Measurements from ENCODE around the gene SCFD2.
"Not testable (repeated sequence)": the region's sequence is repeated elsewhere in the genome, so short reads cannot be mapped to it uniquely, and the experiment has no call there.

The SCFD2 gene

DNA sequence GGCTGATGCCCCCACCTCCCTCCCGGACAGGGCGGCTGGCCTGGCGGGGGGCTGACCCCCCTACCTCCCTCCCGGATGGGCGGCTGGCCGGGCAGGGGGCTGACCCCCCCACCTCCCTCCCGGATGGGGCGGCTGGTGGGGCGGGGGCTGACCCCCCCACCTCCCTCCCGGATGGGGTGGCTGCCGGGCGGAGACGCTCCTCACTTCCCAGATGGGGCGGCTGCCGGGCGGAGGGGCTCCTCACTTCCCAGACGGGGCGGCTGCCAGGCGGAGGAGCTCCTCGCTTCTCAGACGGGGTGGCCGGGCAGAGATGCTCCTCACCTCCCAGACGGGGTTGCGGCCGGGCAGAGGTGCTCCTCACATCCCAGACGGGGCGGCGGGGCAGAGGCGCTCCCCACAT lies 127.5 kb downstream of the SCFD2 start:
- DNase-seq (ENCODE audit: low spot score), result not testable (repeated sequence)

- DNase-seq (ENCODE audit: low spot score), result not testable (repeated sequence)
Measured at GRCh38 chr4:53237811-53238210, 128.1 kb downstream of the SCFD2 start.

DNA sequence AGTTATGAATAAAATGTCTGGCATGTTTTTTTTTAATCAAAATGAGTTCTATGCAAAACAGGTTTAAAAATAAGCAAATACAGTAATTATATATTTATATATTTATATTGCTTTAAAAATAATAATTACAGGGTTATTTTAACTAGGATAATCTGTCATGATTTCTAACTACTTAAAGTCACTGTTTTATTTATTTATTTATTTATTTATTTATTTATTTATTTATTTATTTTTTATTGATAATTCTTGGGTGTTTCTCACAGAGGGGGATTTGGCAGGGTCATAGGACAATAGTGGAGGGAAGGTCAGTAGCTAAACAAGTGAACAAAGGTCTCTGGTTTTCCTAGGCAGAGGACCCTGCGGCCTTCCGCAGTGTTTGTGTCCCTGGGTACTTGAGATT lies 129.2 kb downstream of the SCFD2 start:
- not testable (repeated sequence) for DNase-seq (ENCODE audit: low spot score)

DNA sequence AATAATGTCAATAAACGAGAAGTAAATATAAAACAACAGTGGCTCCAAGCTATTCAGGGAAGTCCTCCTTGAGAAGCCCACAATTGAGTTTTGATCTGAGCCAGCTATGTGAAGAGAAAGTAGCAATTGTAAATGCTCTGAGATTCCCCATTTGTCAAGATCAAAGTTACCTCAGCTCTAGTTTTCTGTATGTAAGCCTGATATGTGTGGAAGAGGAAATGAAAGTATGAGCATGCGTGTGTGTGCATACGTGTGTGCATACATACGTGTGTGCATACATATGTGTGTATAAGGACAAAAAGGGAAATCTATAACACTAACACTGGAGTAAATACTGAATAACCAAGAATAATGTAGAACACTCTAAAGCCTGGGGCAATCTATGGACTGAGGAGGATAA lies 130.3 kb downstream of the SCFD2 start:
- no peak for DNase-seq (ENCODE audit: low spot score)

DNA sequence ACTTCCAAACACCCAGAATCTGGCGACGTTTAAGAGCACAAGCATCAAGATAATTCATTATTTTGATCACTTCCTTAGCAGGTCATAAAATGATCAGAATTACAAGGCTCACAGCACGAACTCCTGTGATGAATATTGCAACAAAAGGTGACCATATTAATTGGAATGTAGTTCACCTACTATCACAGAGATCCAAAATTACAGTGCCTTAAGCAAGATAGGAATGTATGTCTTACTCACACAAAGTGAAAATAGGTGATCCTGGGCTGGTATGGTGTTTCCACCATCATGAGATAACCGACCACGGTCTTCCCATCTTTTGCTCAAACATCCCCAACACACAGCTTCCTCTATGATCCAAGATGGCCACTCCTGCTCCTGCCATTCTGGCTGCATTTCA lies 131.2 kb downstream of the SCFD2 start:
- no peak for DNase-seq (ENCODE audit: low spot score)

DNA sequence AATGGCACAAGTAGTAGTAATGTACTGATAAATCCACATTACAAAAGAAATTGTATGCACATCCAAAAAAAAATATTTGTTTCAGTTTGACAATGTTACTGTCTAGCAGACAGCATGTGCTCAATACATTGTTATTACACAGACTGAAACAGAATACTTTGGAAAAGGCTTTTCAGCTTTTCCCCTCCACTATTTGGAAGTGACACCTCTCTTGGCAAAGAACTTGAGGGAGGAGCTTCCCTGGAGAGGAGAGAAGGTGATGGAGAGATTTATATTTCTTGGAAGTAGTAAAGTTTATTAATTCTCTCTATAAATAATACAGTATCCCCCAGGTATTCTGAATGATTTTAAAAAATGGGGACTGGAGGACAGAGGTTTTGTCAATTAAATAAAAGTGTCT lies 131.8 kb downstream of the SCFD2 start:
- no peak for DNase-seq (ENCODE audit: low spot score)

GRCh38 chr4:53233114-53233795 lies 132.6 kb downstream of the SCFD2 start:
- no peak for DNase-seq (ENCODE audit: low spot score)

GRCh38 chr4:53232371-53232770 lies 133.5 kb downstream of the SCFD2 start:
- no peak for DNase-seq (ENCODE audit: low spot score)

- no peak for DNase-seq (ENCODE audit: low spot score)
Measured at GRCh38 chr4:53228036-53228435, 137.8 kb downstream of the SCFD2 start.

DNA sequence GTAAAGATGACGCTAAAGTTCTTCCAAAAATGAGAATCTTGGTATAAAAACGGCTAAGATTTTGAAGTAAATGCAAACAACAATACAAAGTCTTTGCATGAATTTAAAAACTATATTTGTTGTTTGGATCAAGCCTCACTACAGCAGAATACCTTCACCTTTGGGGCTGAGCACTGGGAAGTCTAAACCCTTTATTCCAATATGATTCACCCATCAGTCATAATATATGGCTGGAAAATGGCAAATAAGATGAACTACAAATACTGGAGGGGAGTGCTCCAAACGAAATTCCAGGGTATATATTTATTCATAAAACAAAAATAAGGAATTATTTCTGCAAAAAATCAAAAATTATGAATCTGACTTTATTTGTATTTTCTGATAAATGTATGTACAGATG lies 138.4 kb downstream of the SCFD2 start:
- DNase-seq (ENCODE audit: low spot score), result no peak

DNA sequence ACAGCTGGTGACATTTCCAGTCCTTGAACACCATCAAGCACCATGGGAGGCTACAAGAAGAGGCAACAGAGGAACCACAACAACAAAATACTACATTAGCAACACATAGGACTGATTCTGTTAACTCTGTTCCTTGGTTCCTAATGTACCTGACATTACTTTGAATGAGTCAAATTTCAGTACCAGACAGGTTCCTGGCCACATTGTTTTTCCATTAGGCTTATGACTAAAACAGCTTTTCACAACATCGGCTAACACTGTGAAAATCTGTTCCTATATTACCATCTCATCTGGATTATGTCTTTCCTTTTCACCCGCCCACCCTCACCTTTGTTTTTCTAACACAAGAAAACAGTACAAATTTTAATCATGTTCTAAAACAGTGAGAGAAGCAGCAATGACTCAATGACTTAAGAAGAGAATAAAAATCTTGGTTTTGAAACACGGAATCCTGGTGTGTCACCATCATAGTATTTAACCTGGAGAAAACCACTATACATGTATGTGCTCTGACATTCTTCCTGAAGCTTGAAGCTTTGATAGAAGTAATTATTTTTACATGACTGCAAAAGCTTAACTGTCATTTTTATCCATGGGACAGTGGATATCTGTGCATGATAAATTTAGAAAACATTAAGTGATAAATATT lies 143.9 kb downstream of the SCFD2 start:
- no peak for DNase-seq (ENCODE audit: low spot score)

DNA sequence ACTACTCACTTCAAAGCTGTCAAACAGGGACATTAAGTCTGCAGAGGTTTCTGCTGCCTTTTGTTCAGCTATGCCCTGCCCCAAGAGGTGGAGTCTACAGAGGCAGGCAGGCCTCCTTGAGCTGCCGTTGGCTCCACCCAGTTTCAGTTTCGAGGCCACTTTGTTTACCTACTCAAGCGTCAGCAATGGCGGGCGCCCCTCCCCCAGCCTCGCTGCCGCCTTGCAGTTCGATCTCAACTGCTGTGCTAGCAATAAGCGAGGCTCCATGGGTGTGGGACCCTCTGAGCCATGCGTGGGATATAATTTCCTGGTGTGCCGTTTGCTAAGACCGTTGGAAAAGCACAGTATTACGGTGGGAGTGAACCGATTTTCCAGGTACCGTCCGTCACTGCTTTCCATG lies 146.7 kb downstream of the SCFD2 start:
- DNase-seq (ENCODE audit: low spot score), result not testable (repeated sequence)

DNA sequence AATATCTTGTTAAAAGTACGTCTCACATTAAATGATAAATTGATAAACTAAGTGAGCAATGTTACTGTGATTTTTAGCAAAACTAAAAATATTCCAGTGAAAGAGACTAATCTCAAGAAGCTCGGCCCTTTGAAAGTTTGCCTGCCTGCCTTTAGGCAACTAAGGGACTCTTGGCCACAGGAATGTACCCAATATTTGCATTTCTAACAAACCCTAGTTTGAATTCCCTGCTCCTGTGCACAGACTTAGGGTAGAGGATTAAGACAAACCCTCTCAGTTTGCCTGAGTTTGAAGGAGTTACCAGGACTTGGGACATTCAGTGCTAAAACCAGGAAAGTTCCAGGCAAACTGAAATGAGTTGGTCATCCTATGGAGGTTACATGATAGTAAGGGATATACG lies 157.1 kb downstream of the SCFD2 start:
- DNase-seq (ENCODE audit: low spot score), result no peak

DNA sequence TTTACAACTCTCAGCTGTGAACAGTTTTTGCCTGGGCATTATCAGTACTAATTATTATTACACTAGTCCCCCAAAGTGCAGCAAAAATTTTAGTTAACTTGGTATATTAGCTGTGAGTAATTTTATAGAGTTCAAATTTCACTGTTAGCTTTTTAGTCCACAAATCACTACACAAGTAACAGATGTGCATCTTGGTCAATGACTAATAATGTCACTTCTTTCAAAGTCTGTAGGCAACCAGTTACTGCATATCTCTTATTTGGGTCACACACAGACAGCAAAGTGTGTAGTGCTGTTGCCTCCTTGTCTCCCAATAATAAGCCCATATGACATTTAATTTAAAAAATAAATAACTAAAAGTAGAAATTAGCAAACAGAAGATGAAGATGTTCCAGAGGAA lies 159.9 kb downstream of the SCFD2 start:
- no peak for DNase-seq (ENCODE audit: low spot score)

DNA sequence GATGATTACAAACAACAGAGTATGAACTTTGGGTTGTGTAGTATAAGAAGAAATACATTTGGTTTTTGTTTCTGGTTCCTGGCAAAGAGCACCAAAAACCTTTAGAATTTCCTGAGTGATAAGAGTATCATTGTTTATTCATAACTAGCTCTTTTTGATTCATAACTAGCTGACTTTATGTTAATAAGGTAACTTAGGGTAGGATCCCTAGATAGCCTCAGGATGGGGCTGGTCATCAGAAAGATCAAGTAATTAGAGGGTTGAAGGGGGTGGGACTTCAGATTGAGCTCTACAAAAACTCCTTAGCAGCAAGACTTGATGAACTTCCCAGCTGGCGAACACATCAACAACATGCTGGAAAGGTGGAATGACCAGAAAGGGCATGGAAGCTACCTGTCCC lies 166.5 kb downstream of the SCFD2 start:
- no peak for DNase-seq (ENCODE audit: low spot score)

- DNase-seq (ENCODE audit: low spot score), result no peak
Measured at GRCh38 chr4:53197772-53198142, 168.1 kb downstream of the SCFD2 start.

DNA sequence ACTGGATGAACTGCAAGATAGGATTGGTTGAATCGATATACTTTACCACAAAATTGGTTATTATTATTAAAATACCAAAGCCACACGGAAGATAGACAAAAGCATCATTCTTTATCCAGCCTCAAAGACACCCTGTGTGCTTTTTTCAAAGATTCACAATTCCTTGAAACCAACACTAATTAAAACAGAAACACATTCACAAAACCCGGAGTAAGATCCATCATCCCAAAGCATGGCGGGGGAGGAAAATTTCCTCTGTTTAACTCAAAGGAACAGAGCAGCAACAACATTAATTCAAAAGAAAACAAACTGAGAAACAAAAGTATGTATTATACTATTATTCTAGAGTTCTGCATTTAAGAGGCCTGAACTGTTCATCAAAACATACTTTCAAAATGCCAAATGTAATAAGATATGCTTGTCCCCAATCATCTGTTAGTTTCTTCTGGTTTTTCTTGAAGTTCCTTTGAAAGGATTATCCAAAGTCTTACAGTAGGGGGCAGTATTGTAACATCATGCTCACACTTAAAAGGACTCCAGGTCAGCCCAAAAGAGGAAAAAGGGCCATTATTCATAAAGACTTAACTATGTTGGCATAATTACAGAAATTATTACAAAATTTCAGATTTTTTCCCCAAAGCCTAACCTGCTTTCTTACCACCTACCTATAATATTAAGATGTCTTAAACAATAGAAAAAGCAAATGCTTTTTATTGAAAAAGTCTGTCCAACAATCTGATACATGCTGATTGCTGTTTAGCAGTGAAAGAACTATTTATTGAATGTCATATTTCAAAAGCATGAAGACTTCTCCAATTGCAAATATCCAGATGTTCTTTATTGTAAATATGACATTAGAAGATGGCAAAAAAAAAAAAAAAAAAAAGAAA lies 168.7 kb downstream of the SCFD2 start:
- DNase-seq (ENCODE audit: low spot score), result peak; percentile 75

DNA sequence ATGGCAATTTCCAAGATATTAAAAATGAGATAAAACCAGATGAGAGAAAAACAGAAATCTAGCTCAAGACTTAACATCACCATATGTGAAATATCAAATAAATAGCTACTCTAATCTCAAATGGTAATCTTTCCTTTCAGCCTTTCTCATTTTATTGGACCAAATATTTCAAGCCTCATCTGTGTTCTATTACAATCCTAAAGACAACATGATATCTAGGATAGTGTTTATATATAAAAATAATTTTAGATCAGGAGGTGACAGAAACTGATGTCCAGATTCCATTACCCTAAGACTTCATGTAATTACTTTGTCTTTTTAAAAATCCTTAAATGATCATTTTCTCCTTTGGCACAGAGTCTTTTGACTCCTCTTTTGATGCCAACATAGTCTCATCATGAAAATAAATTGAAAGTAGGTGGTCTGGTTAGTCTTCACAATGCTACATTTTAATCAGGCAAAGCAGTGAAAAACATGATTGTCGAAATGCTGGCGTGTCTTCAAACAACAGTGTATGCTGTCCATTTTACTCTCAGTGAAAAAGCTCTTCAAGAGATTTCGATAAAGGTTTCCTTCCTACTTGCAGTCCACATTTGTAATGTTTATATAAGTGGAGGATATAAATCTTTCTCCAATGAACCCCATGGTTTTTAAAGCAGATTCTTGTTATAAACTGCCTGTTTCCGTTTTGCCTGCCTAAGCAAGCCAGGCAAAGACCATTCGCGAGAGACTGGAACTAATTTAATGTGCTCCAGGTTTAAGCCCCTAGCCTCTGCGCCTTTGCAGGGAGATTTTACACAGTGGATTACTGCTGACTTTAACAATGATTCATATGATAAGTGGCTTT lies 169.8 kb downstream of the SCFD2 start:
- DNase-seq (ENCODE audit: low spot score), result no peak

- no peak for DNase-seq (ENCODE audit: low spot score)
Measured at GRCh38 chr4:53194727-53195126, 171.1 kb downstream of the SCFD2 start.

GRCh38 chr4:53193111-53193510 lies 172.8 kb downstream of the SCFD2 start:
- no peak for DNase-seq (ENCODE audit: low spot score)

DNA sequence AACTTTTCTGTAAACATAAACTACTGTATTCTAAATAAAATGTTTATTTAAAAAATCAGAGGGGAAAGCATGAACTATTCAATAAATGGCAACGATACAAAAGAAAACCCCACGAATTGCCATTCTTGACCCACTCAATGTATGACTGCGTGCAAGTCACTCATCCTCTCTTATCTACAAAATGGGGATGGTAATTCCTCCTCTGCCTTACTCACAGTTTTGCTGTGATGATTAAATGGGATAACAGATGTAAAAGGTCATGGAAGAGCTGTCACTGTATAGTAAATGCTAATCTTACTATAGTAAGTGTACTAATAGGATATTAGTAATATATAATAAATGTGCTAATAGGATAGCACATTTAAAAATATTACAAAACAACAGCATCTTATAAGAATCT lies 173.4 kb downstream of the SCFD2 start:
- no peak for DNase-seq (ENCODE audit: low spot score)

DNA sequence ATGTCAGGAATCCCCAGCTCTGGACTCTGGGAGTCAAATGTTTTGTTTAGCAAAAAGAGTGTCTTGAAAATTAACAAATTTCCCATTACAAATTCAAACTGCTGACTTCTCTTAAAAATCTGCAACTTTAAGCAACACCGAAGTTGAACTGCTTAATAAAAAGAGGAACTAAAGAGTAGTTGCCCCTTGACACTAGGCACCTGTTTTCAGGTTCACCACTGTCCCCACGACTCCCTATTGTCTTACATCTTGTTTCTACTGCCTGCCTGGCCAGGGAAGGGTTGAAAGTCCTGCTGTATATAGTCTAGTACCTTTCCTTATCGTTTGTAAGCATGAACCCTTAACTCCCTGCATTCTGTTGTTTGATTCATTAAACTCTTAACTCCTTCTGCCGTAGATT lies 173.9 kb downstream of the SCFD2 start:
- no peak for DNase-seq (ENCODE audit: low spot score)

All from globus pallidus (tissue), 1 donor.